ENCODE results near the gene IGSF21.

DNA sequence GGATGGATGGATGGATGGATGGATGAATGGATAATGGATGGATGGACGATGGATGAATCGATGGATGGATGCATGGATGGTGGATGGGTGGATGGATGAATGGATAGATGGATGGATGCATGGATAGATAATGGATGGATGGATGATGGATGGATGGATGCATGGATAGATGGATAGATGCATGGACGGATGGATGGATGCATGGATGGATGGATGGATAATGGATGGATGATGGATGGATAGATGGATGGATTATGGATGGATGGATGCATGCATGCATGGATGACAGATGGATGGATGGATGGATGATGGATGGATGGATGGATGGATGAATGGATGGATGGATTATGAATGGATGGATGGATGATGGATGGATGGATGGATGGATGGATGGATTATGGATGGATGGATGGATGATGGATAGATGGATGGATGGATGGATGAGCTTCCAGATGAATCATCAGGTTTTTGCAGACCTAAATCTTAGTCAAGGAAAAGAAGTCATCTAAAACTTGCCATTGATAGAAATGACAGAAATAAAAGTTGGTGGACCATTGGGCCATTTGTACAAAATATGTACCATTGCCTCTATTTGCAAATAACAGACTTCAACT, 197.7 kb downstream of the IGSF21 start:
- no peak for TF ChIP-seq EZH2 (IDR thresholded peaks at IDR 0.05; ENCODE audit: borderline replicate concordance, insufficient read depth, low read depth, low read length, poor library complexity, severe bottlenecking)
- TF ChIP-seq, protein P1, sequence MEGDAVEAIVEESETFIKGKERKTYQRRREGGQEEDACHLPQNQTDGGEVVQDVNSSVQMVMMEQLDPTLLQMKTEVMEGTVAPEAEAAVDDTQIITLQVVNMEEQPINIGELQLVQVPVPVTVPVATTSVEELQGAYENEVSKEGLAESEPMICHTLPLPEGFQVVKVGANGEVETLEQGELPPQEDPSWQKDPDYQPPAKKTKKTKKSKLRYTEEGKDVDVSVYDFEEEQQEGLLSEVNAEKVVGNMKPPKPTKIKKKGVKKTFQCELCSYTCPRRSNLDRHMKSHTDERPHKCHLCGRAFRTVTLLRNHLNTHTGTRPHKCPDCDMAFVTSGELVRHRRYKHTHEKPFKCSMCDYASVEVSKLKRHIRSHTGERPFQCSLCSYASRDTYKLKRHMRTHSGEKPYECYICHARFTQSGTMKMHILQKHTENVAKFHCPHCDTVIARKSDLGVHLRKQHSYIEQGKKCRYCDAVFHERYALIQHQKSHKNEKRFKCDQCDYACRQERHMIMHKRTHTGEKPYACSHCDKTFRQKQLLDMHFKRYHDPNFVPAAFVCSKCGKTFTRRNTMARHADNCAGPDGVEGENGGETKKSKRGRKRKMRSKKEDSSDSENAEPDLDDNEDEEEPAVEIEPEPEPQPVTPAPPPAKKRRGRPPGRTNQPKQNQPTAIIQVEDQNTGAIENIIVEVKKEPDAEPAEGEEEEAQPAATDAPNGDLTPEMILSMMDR (IDR thresholded peaks at IDR 0.05): no peak
